Hepatic stellate cell (primary cell): ENCODE data around the gene PIBF1.
"Not testable (repeated sequence)": the region's sequence is repeated elsewhere in the genome, so short reads cannot be mapped to it uniquely, and the experiment has no call there.

Experiments
- DNase-seq: peaks from one replicate; pipeline ENCODE4 v3.0.0; 2011; ENCODE audit warnings: low spot score

Gene PIBF1

DNA sequence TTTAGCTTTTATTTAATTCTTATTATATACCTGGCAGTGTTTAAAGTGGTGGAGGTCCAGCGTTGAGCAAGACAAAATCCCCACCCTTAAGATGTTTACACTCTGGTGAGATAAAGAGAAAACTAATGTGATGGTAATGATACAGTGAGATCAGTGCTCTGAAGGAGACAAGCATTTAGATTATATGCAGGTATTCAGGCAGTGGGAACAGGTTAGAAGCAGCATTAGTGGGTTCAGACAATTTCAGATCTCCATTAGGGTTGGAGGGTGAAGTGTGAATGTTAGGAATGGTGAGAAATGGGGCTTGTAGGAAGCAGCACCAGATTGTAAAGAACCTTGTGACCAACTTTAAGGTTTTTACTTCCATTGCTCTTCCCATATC, 39.0 kb downstream of the PIBF1 start:
- no peak for DNase-seq

DNA sequence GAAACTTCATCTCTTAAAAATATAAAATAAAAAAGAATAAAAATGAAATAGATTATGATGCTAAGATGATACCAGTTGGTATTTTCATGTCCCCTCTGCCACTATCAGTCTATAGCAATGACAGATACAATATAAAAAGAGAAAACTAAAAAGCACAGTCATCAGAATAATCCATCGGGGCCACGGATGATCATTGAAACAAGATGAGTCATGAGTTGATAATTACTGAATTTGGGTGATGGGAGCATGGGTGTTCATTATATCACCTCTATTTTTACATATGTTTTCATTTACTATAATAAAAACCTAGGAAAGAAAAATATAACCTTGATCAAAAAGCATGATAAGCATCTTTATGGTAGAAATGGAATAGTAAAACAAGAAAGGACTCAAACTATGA, 41.1 kb downstream of the PIBF1 start:
- DNase-seq = no peak

DNA sequence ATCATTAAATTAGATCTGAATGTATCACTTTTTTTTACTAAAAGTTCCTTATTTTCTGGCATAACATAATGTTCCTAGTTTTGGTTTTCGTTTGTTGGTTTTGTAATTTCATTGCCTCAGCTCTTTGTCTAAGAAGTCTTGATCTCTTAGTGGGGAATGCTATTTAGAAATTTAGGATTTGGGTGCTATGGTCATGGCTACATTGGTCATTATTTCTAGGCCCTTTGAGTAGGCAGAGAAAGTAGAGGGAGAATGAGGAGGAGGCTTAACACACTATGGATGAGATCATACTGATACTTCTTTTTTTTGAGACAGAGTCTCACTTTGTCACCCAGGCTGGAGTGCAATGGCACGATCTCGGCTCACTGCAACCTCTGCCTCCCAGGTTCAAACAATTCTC, 41.8 kb downstream of the PIBF1 start:
- no peak for DNase-seq

DNA sequence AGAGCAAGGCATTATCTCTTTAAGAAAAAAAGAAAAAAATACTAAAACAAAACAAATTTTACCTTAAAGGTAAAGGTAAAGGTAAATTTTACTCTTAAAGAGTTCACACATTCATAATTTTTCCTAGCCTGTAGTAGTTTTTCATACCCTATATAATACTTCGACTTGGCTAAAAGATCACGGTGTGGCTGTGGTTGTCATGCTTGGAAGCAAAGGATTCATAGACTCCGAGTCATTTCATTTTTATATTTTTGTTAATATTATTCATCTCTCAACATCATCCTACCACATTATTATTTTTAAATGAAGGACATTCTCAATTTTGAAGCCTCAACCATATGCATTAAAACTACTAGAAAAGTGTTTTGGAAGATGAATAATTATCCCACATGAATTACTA, 52.7 kb downstream of the PIBF1 start:
- DNase-seq = no peak

DNA sequence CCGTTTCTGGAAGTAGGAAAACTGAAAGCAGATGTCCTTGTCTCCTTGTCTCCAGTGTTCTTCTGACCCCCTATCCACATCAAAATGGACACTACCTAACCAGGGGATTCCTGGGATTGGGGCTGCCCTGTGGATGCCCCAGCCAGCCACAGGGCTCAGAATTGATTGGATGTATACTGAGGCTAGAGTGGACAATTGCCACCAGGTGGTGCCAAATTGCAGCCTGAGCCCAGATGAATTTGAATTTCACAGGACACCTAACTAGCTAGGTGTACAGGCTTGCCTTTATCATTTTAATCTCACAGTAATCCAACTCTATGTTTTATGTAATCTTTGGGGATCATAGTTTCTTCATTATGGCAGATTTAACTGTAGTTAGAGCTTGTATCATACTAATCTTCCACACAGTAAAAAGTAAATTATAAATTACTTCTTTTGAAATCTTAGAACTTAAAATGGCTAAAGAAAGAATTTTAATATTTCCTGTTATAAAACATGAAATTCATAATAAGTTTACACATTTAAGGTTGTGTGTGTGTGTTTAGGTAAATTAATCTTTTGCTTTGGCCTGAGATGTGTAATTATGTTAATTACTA, 58.0 kb downstream of the PIBF1 start:
- DNase-seq = peak; percentile 32

DNA sequence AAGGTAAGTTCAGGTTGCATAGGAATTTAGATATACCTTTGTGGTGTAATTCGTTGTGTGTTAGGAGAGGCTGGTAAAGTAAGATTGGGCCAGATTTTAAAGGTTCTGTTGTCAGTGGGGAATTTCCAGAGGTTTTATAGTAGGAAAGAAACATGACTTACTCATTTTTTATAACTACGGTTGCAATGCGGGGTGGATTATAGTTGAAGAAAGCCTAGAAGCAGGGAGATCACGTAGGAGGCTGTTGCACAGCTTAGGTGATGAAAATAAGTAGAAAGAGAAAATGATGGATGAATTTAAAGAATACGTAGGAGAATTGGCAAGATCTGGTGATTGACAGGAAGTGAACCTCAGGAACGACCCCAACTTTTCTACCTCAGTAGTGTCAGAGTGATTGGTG, 61.1 kb downstream of the PIBF1 start:
- DNase-seq = no peak

DNA sequence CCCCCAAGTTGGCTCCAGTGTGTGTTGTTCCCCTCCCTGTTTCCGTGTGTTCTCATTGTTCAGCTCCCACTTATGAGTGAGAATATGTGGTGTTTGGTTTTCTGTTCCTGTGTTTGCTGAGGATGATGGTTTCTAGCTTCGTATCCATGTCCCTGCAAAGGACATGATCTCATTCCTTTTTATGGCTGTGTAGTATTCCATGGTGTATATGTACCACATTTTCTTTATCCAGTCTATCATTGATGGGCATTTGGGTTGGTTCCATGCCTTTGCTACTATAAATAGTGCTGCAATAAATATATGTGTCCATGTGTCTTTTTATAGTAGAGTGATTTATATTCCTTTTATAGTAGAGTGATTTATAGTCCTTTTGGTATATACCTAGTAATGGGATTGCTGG, 63.2 kb downstream of the PIBF1 start:
- not testable (repeated sequence) for DNase-seq

DNA sequence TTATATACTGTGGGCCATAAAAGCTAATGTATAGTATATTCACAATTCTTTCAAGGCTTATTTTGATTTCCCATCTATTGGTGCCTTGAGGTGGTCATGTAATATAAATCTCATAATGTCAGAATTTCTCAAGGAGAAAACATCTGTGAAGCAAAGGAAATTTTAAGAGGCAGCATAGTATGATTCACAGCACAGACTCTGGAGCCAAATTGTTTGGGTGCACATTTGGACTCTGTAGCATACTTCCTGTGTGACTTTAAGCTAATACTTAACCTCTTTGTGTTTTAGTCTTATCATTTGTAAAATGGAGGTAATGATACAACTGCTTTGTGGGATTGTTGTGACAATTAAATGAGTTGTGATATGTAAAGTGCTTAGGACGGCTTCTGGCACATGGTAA, 67.6 kb downstream of the PIBF1 start:
- DNase-seq = no peak

DNA sequence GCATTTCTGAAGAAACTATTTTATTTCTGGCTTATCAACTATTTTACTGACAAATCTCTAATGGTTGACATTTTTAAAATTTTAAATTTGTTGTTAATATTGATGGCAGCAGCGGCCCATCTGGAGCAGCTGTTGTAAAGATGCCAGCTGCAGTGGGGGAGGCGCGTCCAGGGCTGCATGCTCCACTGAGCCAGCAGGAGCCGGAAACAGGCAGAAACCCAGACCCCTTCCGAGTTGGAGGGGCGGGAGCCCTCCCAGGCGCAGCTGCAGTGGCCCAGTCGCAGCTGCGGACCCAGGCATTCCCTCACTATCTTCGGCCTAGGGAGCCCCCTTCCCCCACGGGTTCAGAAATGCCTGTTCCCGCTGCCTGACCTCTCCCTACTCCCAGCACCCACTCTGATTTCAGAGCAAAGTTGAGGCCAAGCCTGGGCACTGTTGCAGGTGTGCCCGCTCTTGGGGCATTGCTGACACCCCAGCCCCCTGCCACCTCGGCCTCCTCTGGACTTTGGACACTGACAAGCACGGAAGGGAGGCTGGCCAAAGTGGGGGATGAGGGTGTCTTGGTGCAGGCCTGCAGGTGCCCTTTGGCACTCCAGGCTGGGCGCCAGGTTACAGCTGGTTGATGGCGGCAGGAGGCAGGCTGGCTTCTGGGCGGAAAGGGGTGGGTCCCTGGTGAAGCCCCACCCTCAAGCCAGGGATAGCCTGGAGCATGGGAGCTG, 69.2 kb downstream of the PIBF1 start:
- no peak for DNase-seq

DNA sequence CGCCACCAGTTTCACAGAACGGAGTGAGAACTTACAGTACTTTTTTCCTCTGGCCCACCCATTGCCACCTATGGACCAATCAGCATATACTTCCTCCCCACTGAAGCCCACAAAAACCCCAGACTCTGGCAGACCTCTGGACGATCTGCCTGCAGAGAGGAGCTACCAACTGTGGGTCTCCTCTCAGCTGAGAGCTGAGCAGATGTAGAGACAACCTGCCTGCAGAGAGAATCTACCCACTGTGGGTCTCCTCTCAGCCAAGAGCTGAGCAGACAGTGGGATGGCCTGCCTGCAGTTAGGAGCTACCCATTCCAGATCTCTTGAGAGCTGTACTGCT, 69.7 kb downstream of the PIBF1 start:
- no peak for DNase-seq

DNA sequence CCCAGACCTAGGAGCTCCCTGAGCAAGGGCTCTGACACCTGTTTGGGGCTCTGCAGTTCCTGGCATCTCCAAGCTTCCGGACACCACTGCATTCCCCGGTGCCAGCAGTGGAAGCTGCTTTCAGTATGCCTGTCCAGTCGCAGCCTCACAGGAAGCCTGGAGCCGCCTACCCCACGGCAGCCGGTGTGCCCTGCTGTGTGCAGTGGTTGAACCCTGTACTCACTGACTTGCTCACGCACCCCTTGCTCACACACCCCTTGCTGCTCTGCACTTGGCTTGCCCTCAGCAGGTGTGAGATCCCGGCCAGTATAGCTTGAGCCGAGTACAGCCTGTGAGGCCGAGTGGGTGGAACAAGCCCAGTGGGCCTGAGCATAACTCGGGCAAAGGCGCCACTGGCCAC, 70.3 kb downstream of the PIBF1 start:
- DNase-seq = no peak

DNA sequence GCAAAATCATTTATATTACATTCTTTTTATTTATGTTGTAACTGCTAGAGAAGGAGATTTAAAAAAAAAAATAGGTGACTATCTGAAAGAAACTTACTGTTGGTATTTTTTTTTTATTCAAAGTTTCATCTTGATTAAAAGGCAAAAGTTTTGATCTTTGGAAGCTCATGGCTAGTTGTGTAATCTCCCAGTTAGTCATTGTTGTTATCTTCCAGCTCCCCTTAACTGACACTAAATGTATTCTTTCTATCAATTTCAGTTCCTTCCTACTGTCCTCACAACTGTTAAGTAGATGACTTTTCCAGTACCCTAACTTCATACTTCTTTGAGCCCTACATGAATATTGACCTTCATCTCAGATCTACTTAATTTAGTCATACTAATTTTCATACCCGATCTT, 71.1 kb downstream of the PIBF1 start:
- no peak for DNase-seq

DNA sequence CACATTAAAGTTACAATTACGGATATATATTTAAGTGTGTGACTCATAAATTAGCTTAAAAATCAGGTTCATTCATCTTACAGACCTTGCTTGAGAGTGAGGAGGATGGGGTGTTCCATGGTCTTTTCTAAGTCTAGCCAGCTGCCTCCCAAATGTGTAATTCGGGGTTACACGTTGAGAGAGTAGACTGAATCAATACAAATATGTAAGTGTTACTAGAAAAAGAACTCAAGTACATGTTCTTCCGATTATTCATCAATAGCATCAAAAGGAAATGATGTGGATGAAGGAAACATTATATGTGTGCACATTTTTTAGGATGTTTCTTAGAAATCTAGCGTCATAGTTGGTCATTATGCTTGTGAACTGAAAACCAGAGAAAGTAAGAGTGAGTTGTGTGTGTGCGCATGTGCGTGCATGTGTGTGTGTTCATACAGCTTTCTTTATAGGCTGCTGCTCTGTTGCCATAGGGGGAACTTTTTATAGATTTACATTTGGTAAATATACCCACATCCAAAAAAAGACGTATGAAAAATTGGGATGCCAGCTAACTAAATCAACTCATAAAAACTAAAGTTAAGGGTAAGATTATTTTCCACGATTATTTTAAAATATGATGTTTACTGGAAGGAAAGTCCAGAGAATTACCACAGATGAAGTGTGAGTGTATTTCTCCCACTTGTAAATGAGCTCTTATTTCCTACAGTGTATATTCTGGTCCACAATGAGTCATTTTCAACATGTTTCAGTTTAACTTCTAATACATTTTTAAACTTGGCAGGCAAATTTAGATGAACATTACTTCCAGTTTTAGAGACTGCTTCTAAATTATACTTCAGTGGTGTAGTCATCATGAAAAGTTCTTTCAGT, 82.4 kb downstream of the PIBF1 start:
- DNase-seq = no peak

DNA sequence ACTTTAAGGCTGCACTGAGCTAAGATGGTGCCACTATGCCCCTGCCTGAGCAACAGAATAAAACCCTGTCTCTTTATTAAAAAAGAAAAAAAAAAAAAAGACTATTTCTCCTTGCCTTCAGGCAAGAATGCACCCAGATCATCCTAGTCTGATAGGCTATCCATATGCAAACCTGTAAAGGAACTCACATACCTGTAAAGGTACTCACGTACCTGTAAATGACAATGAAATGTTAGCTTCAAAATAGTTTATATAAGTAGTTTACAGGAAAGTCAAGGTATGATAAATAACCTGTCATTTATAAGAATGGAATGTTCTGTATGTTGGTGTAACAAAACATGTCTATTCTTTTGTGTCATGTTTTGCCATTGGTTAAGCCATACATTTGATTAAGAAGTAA, 86.3 kb downstream of the PIBF1 start:
- DNase-seq = no peak

DNA sequence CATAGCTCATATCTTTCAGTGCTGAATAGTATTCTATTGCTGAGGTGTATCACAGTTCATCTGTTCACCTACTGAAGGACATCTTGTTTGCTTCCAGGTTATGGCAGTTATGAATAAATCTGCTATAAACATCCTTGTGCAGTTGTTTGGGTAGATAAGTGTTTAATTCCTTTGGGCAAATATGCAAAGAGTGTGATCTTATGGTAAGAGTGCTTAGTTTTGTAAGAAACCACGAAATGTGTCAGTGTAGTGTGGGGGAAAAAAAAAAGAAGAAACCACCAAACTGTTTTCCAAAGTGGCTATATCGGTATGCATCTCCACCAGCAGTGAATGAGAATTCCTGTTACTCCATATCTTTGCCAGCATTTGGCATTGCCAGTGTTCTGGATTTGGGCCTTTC, 93.3 kb downstream of the PIBF1 start:
- no peak for DNase-seq

DNA sequence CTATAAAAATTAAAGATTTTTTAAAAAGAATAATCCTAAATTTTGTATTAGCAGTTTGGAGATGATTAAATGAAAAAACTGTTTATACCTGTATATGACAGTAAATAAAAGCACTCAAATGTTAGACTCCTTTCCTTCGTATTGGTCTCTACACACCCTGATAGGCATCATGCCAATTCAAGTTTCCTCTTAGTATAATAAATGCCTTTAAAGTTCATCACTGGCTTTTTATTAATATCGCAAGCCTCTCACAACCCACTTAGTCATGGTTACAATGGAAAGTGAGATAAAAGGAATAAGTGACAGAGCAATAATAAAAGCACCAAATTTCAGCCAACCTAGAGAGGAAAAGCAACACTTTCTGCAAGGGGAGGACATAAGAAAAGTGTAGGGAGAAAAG, 102.2 kb downstream of the PIBF1 start:
- no peak for DNase-seq

DNA sequence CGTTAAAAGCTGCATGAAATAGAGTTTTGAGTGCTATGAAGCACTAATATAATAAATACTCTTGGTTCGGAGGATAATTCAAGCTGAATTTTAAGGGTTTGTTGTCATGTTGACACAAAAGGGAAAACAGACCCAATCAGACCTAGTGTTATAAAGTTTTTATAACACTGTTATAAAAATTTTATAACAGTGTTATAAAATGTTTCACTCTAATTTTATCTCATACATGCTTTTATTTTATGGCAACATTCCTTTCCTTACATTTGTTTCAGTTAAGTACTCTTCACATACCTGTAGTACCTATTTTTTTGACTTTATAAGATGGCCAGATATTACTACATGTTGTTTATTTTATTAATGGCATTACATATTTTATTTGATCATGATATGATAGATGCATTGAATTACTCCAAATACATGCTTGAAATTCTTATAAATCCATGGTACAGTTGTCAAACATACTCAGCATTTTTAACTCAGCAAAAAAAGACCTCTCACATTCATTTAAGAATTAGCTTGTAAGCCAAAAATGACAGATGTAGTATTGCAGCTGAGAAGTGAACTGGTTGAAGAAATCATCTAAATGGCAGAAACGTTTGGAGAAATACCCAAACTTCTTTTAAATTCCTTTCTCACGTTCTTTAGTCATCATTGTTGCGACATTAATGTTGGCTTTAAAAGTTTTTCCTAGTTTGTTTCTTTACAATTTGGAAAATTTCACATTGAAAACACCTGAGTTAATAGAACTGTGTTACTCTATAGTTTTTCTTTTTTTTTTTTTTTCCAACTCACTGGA, 104.5 kb downstream of the PIBF1 start:
- DNase-seq = no peak

DNA sequence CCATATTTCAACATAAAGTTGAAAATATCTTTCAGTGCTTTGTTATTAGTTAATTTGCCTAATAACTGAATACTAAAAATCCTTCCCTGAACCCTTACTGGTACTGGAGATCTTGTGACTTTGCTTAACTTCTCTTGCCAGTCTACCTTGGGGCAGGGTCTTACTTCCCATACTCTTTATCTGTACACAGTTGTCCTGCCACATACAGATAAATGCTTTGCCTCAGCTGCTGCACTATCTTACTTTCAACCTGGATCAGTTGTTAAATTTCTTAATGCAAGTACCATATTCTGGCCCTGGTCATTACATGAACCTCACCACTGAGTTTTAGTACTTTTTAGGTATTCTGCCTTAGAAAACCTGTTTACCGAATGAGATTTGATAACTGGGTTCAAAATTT, 107.6 kb downstream of the PIBF1 start:
- no peak for DNase-seq

DNA sequence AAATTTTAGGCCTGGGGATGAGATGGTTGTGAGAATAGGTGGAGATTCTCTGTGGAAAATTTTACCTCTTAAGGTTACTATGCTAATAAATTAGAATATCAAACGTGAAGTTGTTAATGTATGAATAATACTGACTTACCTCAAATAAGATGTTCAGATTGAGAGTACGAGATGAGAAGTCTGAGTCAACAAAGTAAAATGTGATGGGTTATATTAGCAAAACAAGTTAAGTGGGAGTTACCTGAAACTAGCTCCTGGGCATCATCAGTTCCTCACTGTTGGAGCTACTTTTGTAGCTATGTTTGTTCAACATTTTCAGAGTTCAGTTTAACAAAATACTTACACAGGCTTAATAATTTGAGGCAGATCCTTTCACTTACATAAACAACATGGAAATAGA, 108.6 kb downstream of the PIBF1 start:
- no peak for DNase-seq

DNA sequence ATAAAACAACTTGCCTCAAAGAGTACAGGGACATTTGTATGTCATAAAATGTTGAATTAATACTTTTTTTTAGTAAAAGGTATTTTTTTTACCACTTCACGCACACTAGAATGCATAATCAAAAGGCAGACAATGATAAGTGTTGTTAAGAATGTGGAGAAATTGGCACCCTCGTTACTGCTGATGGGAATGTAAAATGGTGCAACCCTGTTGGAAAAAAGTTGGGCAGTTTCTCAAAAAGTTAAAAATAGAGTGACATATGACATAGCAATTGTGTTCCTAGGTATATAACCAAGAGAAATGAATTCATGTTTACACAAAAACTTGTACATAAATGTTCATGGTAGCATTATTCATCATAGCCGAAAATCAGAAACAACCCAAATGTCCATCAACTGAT, 109.5 kb downstream of the PIBF1 start:
- no peak for DNase-seq

DNA sequence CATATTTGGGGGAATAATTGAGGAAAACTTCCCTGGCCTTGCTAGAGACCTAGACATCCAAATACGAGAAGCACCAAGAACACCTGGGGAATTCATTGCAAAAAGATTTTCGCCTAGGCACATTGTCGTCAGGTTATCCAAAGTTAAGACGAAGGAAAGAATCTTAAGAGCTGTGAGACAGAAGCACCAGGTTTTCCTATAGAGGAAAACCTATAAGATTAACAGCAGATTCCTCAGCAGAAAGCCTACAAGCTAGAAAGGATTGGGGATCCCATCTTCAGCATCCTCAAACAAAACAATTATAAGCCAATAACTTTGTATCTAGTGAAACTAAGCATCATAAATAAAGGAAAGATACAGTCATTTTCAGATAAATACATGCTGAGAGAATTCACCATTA, 114.9 kb downstream of the PIBF1 start:
- no peak for DNase-seq

DNA sequence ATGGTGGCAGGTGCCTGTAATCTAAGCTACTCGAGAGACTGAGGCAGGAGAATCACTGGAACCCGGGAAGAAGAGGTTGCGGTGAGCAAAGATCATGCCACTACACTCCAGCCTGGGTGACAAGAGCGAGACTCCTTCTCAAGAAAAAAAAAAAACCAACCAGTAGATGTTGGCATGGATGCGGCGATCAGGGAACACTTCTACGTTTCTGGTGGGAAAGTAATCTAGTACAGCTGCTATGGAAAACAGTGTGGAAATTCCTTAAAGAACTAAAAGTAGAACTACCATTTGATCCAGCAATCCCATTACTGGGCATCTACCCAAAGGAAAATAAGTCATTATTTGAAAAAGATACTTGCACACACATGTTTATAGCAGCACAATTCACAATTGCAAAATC, 119.6 kb downstream of the PIBF1 start:
- not testable (repeated sequence) for DNase-seq

DNA sequence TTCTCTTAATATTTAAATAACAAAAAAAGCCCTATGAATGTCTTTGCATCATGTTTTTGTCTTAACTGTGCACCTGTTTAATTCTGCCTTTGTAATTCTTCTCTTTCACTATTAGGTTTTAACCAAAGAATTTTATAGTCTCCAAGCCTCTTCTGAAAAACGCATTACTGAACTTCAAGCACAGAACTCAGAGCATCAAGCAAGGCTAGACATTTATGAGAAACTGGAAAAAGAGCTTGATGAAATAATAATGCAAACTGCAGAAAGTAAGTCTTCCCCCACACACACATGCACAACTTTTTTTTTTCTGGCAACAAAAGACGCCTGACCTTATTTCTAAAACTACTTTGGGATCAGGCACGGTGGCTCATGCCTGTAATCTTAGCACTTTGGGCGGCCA, 126.5 kb downstream of the PIBF1 start:
- no peak for DNase-seq
